Measurements from ENCODE around the gene TIAM2.
"Not testable (repeated sequence)": the region's sequence is repeated elsewhere in the genome, so short reads cannot be mapped to it uniquely, and the experiment has no call there.

Gene TIAM2

GRCh38 chr6:155011809-155012291, 16.7 kb downstream of the TIAM2 start:
- Histone ChIP-seq H3K27me3 (ENCODE audit: insufficient read depth, low read length) (no peaks in the 10 kb centered on the region), H3K27ac (ENCODE audit: low read length) (no peak overlapping the region), H3K4me3 (ENCODE audit: low read length) (no peak overlapping the region), H3K9me3 (ENCODE audit: insufficient read depth, low read depth, low read length) (no peaks in the 10 kb centered on the region), H3K4me1 (ENCODE audit: insufficient read depth, low read length) (peaks cover 19% of the 10 kb centered on the region), H3K9ac (ENCODE audit: low read depth, low read length) (no peak overlapping the region), H3K36me3 (ENCODE audit: insufficient read depth, low read depth, low read length) (no peaks in the 10 kb centered on the region)

- H3K9me3 ChIP-seq (ENCODE audit: insufficient read depth, low read depth, low read length), result no peaks in the 10 kb centered on the region
- no peak overlapping the region for H3K4me3 ChIP-seq (ENCODE audit: low read length)
- H3K27me3 ChIP-seq (ENCODE audit: insufficient read depth, low read length), result no peaks in the 10 kb centered on the region
- no peak overlapping the region for H3K27ac ChIP-seq (ENCODE audit: low read length)
- H3K4me1 ChIP-seq (ENCODE audit: insufficient read depth, low read length), result peaks cover 19% of the 10 kb centered on the region
- no peak overlapping the region for H3K9ac ChIP-seq (ENCODE audit: low read depth, low read length)
- H3K36me3 ChIP-seq (ENCODE audit: insufficient read depth, low read depth, low read length), result no peaks in the 10 kb centered on the region
Measured at GRCh38 chr6:155013457-155013876, 18.4 kb downstream of the TIAM2 start.

GRCh38 chr6:155014137-155014536, 19.0 kb downstream of the TIAM2 start:
- Histone ChIP-seq H3K36me3 (ENCODE audit: insufficient read depth, low read depth, low read length) (no peaks in the 10 kb centered on the region), H3K4me1 (ENCODE audit: insufficient read depth, low read length) (peaks cover 19% of the 10 kb centered on the region), H3K27ac (ENCODE audit: low read length) (no peak overlapping the region)

GRCh38 chr6:155014670-155015300, 19.7 kb downstream of the TIAM2 start:
- Histone ChIP-seq H3K36me3 (ENCODE audit: insufficient read depth, low read depth, low read length) (no peaks in the 10 kb centered on the region), H3K9ac (ENCODE audit: low read depth, low read length) (no peak overlapping the region), H3K27me3 (ENCODE audit: insufficient read depth, low read length) (no peaks in the 10 kb centered on the region), H3K4me1 (ENCODE audit: insufficient read depth, low read length) (peaks cover 19% of the 10 kb centered on the region), H3K4me3 (ENCODE audit: low read length) (no peak overlapping the region), H3K9me3 (ENCODE audit: insufficient read depth, low read depth, low read length) (no peaks in the 10 kb centered on the region), H3K27ac (ENCODE audit: low read length) (no peak overlapping the region)

More at GRCh38 chr6:155014137-155014536, 19.0 kb downstream of the TIAM2 start:
- no peak overlapping the region for H3K4me3 ChIP-seq (ENCODE audit: low read length)
- H3K9ac ChIP-seq (ENCODE audit: low read depth, low read length), result no peak overlapping the region
- H3K27me3 ChIP-seq (ENCODE audit: insufficient read depth, low read length), result no peaks in the 10 kb centered on the region
- no peaks in the 10 kb centered on the region for H3K9me3 ChIP-seq (ENCODE audit: insufficient read depth, low read depth, low read length)

- peaks cover 19% of the 10 kb centered on the region for H3K4me1 ChIP-seq (ENCODE audit: insufficient read depth, low read length)
- H3K27me3 ChIP-seq (ENCODE audit: insufficient read depth, low read length); H3K36me3 ChIP-seq (ENCODE audit: insufficient read depth, low read depth, low read length); H3K9me3 ChIP-seq (ENCODE audit: insufficient read depth, low read depth, low read length); H3K4me3 ChIP-seq (ENCODE audit: low read length); H3K27ac ChIP-seq (ENCODE audit: low read length); H3K9ac ChIP-seq (ENCODE audit: low read depth, low read length): not testable (repeated sequence)
Measured at GRCh38 chr6:155018415-155018814, 23.3 kb downstream of the TIAM2 start.

GRCh38 chr6:155021680-155022079, 26.6 kb downstream of the TIAM2 start:
- Histone ChIP-seq H3K27ac (ENCODE audit: low read length) (no peak overlapping the region), H3K4me1 (ENCODE audit: insufficient read depth, low read length) (peaks cover 8% of the 10 kb centered on the region; the same call in 1 of the 2 replicates), H3K9me3 (ENCODE audit: insufficient read depth, low read depth, low read length) (no peaks in the 10 kb centered on the region), H3K36me3 (ENCODE audit: insufficient read depth, low read depth, low read length) (no peaks in the 10 kb centered on the region), H3K4me3 (ENCODE audit: low read length) (no peak overlapping the region), H3K27me3 (ENCODE audit: insufficient read depth, low read length) (no peaks in the 10 kb centered on the region), H3K9ac (ENCODE audit: low read depth, low read length) (no peak overlapping the region; the same call in 1 of the 2 replicates)

GRCh38 chr6:155022721-155023120, 27.6 kb downstream of the TIAM2 start:
- no peak overlapping the region for H3K9ac ChIP-seq (ENCODE audit: low read depth, low read length)
- no peaks in the 10 kb centered on the region for H3K27me3 ChIP-seq (ENCODE audit: insufficient read depth, low read length)
- no peak overlapping the region for H3K4me3 ChIP-seq (ENCODE audit: low read length)
- no peaks in the 10 kb centered on the region for H3K36me3 ChIP-seq (ENCODE audit: insufficient read depth, low read depth, low read length)
- no peaks in the 10 kb centered on the region for H3K9me3 ChIP-seq (ENCODE audit: insufficient read depth, low read depth, low read length)
- no peak overlapping the region for H3K27ac ChIP-seq (ENCODE audit: low read length)
- peaks cover 8% of the 10 kb centered on the region; the same call in 1 of the 2 replicates for H3K4me1 ChIP-seq (ENCODE audit: insufficient read depth, low read length)

- H3K4me1 ChIP-seq (ENCODE audit: insufficient read depth, low read length), result peaks cover 8% of the 10 kb centered on the region; the same call in 1 of the 2 replicates
- H3K27ac ChIP-seq (ENCODE audit: low read length), result no peak overlapping the region
- H3K36me3 ChIP-seq (ENCODE audit: insufficient read depth, low read depth, low read length), result no peaks in the 10 kb centered on the region
- H3K4me3 ChIP-seq (ENCODE audit: low read length), result no peak overlapping the region
- H3K9ac ChIP-seq (ENCODE audit: low read depth, low read length), result no peak overlapping the region
- H3K27me3 ChIP-seq (ENCODE audit: insufficient read depth, low read length), result no peaks in the 10 kb centered on the region
- H3K9me3 ChIP-seq (ENCODE audit: insufficient read depth, low read depth, low read length), result no peaks in the 10 kb centered on the region
Measured at GRCh38 chr6:155023717-155024116, 28.6 kb downstream of the TIAM2 start.

GRCh38 chr6:155024391-155025027, 29.4 kb downstream of the TIAM2 start:
- H3K27ac ChIP-seq (ENCODE audit: low read length), result no peak overlapping the region
- H3K36me3 ChIP-seq (ENCODE audit: insufficient read depth, low read depth, low read length), result no peaks in the 10 kb centered on the region
- H3K4me3 ChIP-seq (ENCODE audit: low read length), result no peak overlapping the region

GRCh38 chr6:155026022-155026705, 31.0 kb downstream of the TIAM2 start:
- Histone ChIP-seq H3K36me3 (ENCODE audit: insufficient read depth, low read depth, low read length) (no peaks in the 10 kb centered on the region), H3K9ac (ENCODE audit: low read depth, low read length) (no peak overlapping the region), H3K27ac (ENCODE audit: low read length) (no peak overlapping the region), H3K27me3 (ENCODE audit: insufficient read depth, low read length) (no peaks in the 10 kb centered on the region), H3K9me3 (ENCODE audit: insufficient read depth, low read depth, low read length) (no peaks in the 10 kb centered on the region), H3K4me1 (ENCODE audit: insufficient read depth, low read length) (peaks cover 8% of the 10 kb centered on the region; the same call in 1 of the 2 replicates), H3K4me3 (ENCODE audit: low read length) (no peak overlapping the region)

More at GRCh38 chr6:155024391-155025027, 29.4 kb downstream of the TIAM2 start:
- Histone ChIP-seq H3K4me1 (ENCODE audit: insufficient read depth, low read length) (peaks cover 8% of the 10 kb centered on the region; the same call in 1 of the 2 replicates), H3K27me3 (ENCODE audit: insufficient read depth, low read length) (no peaks in the 10 kb centered on the region), H3K9ac (ENCODE audit: low read depth, low read length) (no peak overlapping the region), H3K9me3 (ENCODE audit: insufficient read depth, low read depth, low read length) (no peaks in the 10 kb centered on the region)

- no peaks in the 10 kb centered on the region for H3K27me3 ChIP-seq (ENCODE audit: insufficient read depth, low read length)
- no peaks in the 10 kb centered on the region for H3K36me3 ChIP-seq (ENCODE audit: insufficient read depth, low read depth, low read length)
- H3K4me1 ChIP-seq (ENCODE audit: insufficient read depth, low read length), result peaks cover 8% of the 10 kb centered on the region; the same call in 1 of the 2 replicates
- no peak overlapping the region for H3K27ac ChIP-seq (ENCODE audit: low read length)
- H3K9me3 ChIP-seq (ENCODE audit: insufficient read depth, low read depth, low read length), result no peaks in the 10 kb centered on the region
- no peak overlapping the region for H3K9ac ChIP-seq (ENCODE audit: low read depth, low read length)
- H3K4me3 ChIP-seq (ENCODE audit: low read length), result no peak overlapping the region
Measured at GRCh38 chr6:155026706-155027045, 31.6 kb downstream of the TIAM2 start.

Measured in iPS-20b (cell line).